Panc1 (cell line): ENCODE results near the gene MAPK6. TPM values are rescaled to one million over a fixed set of nuclear protein-coding genes. Genes with fewer than 3 reads are reported as not detected.

ENCODE experiments used
- ATAC-seq: fragments of 200-7000 bp; cut with Tn5 transposase; 2 replicates; pipeline ENCODE4 v1.9.1; 2020; ENCODE audit warnings: mild to moderate bottlenecking, moderate library complexity
- BruUV-seq: library from RNA; stranded (reverse); fragments of 400-500 nt; replicated peaks from 2 replicates; lab custom pipeline; 2021; lab: Mats Ljungman, UMichigan
- CTCF ChIA-PET: fragments of 300-600 bp; sonication (Branson Sonifier 250); formaldehyde crosslinking; loops from one replicate; lab custom pipeline; 2022; ENCODE audit warnings: antibody characterized with exemption; lab: Charles Lee
- POLR2A ChIA-PET: fragments of 300-600 bp; sonication (Branson Sonifier 250); formaldehyde crosslinking; loops from one replicate; lab custom pipeline; 2022; ENCODE audit warnings: antibody characterized with exemption; lab: Charles Lee
- DNase-seq: peaks from one replicate; pipeline ENCODE4 v3.0.0-alpha.2; 2010; ENCODE audit warnings: low read depth, low spot score
- H3K27ac ChIP-seq: 2 replicates; pipeline ENCODE4 v1.5.1; 2011; ENCODE audit warnings: mild to moderate bottlenecking, low read length, inconsistent platforms
- H3K27me3 ChIP-seq: fragments of 200-500 bp; sonication (Bioruptor generic); 2 replicates; pipeline ENCODE4 v1.6.0; 2014; ENCODE audit warnings: low read length, inconsistent platforms; ENCODE audit not compliant: control insufficient read depth, insufficient read depth
- H3K36me3 ChIP-seq: fragments of 200-500 bp; sonication (Bioruptor generic); 2 replicates; pipeline ENCODE4 v1.5.1; 2014; ENCODE audit warnings: inconsistent platforms, mild to moderate bottlenecking, low read length, moderate library complexity; ENCODE audit not compliant: control insufficient read depth, insufficient read depth
- H3K4me1 ChIP-seq: 2 replicates; pipeline ENCODE4 v1.5.1; 2011; ENCODE audit warnings: inconsistent platforms, mild to moderate bottlenecking, low read length, moderate library complexity; ENCODE audit not compliant: control insufficient read depth, insufficient read depth
- H3K4me3 ChIP-seq, 2 experiments: 2 replicates each; pipeline ENCODE4 v1.5.1; 2011 to 2012; ENCODE audit warnings: low read depth in 2 of 2, low read length in 2 of 2, mild to moderate bottlenecking in 2 of 2, inconsistent platforms in 1 of 2, moderate library complexity in 1 of 2
- H3K9me3 ChIP-seq: fragments of 200-500 bp; sonication (Bioruptor generic); 2 replicates; pipeline ENCODE4 v1.5.1; 2014; ENCODE audit warnings: low read depth, mild to moderate bottlenecking, inconsistent platforms, low read length, moderate library complexity; ENCODE audit not compliant: control insufficient read depth, insufficient read depth
- POLR2AphosphoS5 ChIP-seq: IDR thresholded peaks from 2 replicates; pipeline ENCODE4 v1.6.1; 2012; ENCODE audit warnings: mild to moderate bottlenecking, low read depth, low read length, moderate library complexity
- SIN3A ChIP-seq: IDR thresholded peaks from 2 replicates; pipeline ENCODE4 v1.6.1; 2012; ENCODE audit warnings: low read depth, mild to moderate bottlenecking, low read length, moderate library complexity, borderline replicate concordance; ENCODE audit not compliant: insufficient read depth
- TCF7L2 ChIP-seq: IDR thresholded peaks from 2 replicates; pipeline ENCODE4 v1.6.1; 2011; ENCODE audit warnings: mild to moderate bottlenecking, low read depth, low read length, inconsistent platforms
- in situ Hi-C: cut with HindIII; loops from 2 replicates; pipeline ENCODE4 v1.10.0; 2016; ENCODE audit warnings: low sequenced_read_pairs, low pct_unique_long_range_greater_than_20kb
- intact Hi-C: fragments of 100-400 bp; cut with micrococcal nuclease; formaldehyde crosslinking; loops from one replicate; pipeline ENCODE4 v1.10.0; 2022; ENCODE audit not compliant: unreplicated experiment
- total RNA-seq: library from RNA; stranded (reverse); gene quantifications from one replicate; pipeline ENCODE4 v1.2.1, GENCODE V29; 2021; ENCODE audit not compliant: unreplicated experiment
- TF ChIP-seq, protein P1 (sequence below), 2 experiments: IDR thresholded peaks; 2 replicates each; pipeline ENCODE4 v1.6.1; 2011 to 2012; ENCODE audit warnings: low read depth in 2 of 2, control low read depth in 1 of 2, low read length in 1 of 2, mild to moderate bottlenecking in 1 of 2, moderate library complexity in 1 of 2; ENCODE audit not compliant: insufficient read depth in 1 of 2
- TF ChIP-seq, protein P2 (sequence below): fragments of 450-650 bp; IDR thresholded peaks from 2 replicates; pipeline ENCODE4 v1.5.1; 2017; ENCODE audit warnings: mild to moderate bottlenecking

MAPK6 gene
- total RNA-seq, 1 experiment from 2014 or later = 66.6 TPM

DNA sequence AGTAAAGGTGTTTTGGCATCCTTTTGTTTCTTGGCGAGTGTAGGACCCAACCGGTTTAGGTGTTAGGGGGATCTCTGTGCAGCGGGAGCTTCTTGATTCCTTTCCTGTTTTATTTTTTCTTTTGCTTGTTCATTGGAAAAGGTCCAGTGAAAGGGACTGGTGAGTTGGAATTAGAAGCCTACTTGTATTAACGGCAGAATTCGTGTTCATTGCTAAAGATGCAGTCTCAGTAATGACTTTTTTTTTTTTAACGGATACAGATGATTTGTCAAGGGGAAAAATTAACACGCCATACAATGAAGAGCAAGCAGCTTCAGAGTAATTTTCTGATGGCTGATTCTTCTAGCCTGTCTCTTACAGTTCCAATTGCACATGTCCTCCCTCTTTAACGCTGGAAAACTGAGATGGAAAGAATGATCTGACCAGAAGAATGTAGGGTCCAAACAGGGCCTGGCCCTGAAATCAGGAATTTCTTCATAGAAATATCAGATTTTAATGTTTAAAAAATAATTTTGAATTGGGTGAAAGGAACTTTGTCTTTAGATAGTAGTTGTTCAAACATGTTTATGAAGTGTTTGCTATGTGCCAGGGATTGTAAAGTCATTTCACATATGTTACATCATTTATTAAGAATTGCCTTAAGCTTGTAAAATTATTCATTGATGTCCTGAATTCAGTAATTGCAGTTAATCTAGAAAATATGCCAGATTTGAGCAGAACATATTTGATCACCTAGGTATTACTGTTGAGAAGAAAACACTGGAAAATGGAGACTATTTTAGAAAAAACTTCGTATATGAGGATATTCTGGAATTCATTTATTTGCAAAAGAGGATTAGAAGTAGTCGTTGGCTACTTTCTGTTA, 1.4 kb downstream of the MAPK6 start:
- H3K27me3 ChIP-seq = no peaks in the 10 kb centered on the region
- TF ChIP-seq POLR2AphosphoS5 (no peak), TCF7L2 (no peak), SIN3A (no peak)
- TF ChIP-seq, protein P1, sequence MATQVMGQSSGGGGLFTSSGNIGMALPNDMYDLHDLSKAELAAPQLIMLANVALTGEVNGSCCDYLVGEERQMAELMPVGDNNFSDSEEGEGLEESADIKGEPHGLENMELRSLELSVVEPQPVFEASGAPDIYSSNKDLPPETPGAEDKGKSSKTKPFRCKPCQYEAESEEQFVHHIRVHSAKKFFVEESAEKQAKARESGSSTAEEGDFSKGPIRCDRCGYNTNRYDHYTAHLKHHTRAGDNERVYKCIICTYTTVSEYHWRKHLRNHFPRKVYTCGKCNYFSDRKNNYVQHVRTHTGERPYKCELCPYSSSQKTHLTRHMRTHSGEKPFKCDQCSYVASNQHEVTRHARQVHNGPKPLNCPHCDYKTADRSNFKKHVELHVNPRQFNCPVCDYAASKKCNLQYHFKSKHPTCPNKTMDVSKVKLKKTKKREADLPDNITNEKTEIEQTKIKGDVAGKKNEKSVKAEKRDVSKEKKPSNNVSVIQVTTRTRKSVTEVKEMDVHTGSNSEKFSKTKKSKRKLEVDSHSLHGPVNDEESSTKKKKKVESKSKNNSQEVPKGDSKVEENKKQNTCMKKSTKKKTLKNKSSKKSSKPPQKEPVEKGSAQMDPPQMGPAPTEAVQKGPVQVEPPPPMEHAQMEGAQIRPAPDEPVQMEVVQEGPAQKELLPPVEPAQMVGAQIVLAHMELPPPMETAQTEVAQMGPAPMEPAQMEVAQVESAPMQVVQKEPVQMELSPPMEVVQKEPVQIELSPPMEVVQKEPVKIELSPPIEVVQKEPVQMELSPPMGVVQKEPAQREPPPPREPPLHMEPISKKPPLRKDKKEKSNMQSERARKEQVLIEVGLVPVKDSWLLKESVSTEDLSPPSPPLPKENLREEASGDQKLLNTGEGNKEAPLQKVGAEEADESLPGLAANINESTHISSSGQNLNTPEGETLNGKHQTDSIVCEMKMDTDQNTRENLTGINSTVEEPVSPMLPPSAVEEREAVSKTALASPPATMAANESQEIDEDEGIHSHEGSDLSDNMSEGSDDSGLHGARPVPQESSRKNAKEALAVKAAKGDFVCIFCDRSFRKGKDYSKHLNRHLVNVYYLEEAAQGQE (IDR thresholded peaks at IDR 0.05; ENCODE audit: insufficient read depth in 1 of 2, low read depth in 2 of 2, low read length in 1 of 2) = no peak
- TF ChIP-seq, protein P2, sequence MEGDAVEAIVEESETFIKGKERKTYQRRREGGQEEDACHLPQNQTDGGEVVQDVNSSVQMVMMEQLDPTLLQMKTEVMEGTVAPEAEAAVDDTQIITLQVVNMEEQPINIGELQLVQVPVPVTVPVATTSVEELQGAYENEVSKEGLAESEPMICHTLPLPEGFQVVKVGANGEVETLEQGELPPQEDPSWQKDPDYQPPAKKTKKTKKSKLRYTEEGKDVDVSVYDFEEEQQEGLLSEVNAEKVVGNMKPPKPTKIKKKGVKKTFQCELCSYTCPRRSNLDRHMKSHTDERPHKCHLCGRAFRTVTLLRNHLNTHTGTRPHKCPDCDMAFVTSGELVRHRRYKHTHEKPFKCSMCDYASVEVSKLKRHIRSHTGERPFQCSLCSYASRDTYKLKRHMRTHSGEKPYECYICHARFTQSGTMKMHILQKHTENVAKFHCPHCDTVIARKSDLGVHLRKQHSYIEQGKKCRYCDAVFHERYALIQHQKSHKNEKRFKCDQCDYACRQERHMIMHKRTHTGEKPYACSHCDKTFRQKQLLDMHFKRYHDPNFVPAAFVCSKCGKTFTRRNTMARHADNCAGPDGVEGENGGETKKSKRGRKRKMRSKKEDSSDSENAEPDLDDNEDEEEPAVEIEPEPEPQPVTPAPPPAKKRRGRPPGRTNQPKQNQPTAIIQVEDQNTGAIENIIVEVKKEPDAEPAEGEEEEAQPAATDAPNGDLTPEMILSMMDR = no peak
- no peaks in the 10 kb centered on the region; the same call in 1 of the 2 replicates for H3K36me3 ChIP-seq
- BruUV-seq = no TSS peak
- DNase-seq (no peak), ATAC-seq (no peak)
- H3K4me3 ChIP-seq = peak overlapping the region; percentile 77 to 95
- in situ Hi-C loops (no loop called here), intact Hi-C loops (no loop called here)
- POLR2A ChIA-PET = interaction anchor here (0.6 to 0.8 kb wide), 4 partner anchors 34 to 191 kb away, joined by 3 to 6 read pairs (median 4); partner anchors contain the start of genes LEO1 and TMOD3
- CTCF ChIA-PET = interaction anchor here (0.6 kb wide), 1 partner anchor 83 kb away, joined by 3 read pairs; no protein-coding TSS in a partner anchor
- H3K4me1 ChIP-seq = peaks cover 10% of the 10 kb centered on the region; the same call in 1 of the 2 replicates
- H3K9me3 ChIP-seq = no peaks in the 10 kb centered on the region
- peak overlapping the region; percentile 94 for H3K27ac ChIP-seq

DNA sequence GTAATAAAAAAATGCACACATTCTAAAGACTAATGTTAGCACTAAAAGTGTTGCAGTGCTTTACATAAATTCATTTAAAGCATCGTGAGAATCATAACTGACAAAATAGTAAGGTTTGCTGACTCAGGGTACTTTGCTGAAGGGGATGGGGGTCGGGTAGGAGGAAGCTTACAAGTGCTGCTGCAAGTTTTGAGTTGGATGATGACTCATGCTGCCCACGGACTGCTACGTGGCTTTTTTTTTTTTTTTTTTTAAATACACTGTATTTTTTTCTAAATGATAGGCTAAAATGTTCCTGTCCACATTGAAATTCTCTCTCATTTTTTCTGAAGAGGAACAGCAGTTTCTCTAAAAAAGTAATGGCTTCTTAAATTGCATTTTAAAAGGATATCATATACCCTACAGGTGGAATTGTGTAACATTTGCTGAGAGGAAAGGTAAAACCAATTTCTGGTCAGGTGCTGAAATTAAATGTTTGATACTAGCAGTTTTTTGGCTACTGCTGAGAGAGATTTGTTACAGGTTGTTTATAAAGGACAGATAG, 2.2 kb downstream of the MAPK6 start:
- no peaks in the 10 kb centered on the region for H3K27me3 ChIP-seq
- H3K9me3 ChIP-seq = no peaks in the 10 kb centered on the region
- TSS peak; percentile 89 for BruUV-seq
- TF ChIP-seq TCF7L2 = no peak
- TF ChIP-seq POLR2AphosphoS5 = no peak
- TF ChIP-seq, protein P1 (IDR thresholded peaks at IDR 0.05; ENCODE audit: insufficient read depth in 1 of 2, low read depth in 2 of 2, low read length in 1 of 2) = no peak
- TF ChIP-seq, protein P2 = no peak
- TF ChIP-seq SIN3A = no peak
- intact Hi-C loops = no loop called here
- DNase-seq (peak; percentile 63), ATAC-seq (no peak)
- POLR2A ChIA-PET = interaction anchor here (0.7 kb wide), 1 partner anchor 38 kb away, joined by 6 read pairs; no protein-coding TSS in a partner anchor
- H3K4me3 ChIP-seq = peak overlapping the region; percentile 77 to 95
- H3K4me1 ChIP-seq = peaks cover 10% of the 10 kb centered on the region; the same call in 1 of the 2 replicates
- in situ Hi-C loops = no loop called here
- peak overlapping the region; percentile 94 for H3K27ac ChIP-seq
- CTCF ChIA-PET = interaction anchor here (0.6 kb wide), 1 partner anchor 83 kb away, joined by 3 read pairs; no protein-coding TSS in a partner anchor
- H3K36me3 ChIP-seq = no peaks in the 10 kb centered on the region; the same call in 1 of the 2 replicates
